T1000 (cell line): ENCODE measurements around the gene OR1L1.

Experiments
- DNase-seq: peaks from one replicate; lab custom pipeline; 2025; ENCODE audit warnings: mixed read lengths; lab: John Stamatoyannopoulos, UW

Gene OR1L1, protein sequence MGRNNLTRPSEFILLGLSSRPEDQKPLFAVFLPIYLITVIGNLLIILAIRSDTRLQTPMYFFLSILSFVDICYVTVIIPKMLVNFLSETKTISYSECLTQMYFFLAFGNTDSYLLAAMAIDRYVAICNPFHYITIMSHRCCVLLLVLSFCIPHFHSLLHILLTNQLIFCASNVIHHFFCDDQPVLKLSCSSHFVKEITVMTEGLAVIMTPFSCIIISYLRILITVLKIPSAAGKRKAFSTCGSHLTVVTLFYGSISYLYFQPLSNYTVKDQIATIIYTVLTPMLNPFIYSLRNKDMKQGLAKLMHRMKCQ

GRCh38 chr9:122661416-122661815, at the start of gene OR1L1:
Gene OR1L1 (plus strand): TSS chr9:122661716. CDS start chr9:122661716, 0 bp downstream.
- DNase-seq: no peak

DNA sequence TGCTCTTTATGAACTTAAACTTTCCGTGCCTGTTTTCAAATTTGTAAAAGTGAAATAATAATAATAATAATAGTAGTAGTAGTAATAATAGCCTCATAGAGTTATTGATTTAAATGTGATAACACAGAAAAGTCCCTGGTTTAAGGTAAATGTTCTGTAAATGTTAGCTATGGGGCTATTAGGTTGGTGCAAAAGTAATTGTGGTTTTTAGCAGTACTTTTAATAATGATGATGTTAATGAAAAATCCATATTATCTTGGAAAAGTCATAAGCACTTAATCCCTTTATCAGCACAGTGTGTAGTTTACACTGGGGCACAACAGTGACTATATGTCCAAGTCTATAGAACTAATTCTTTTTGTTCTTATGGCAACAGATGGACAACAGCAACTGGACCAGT, 47.2 kb upstream of the OR1L1 start, which contains the start of gene OR1Q1:
TSS of gene OR1Q1 (plus strand) at position 377 of the 400 bp plus-strand sequence. CDS start at position 377, 0 bp downstream.
- DNase-seq: no peak

- DNase-seq: no peak
Measured at GRCh38 chr9:122619996-122620395, 41.5 kb upstream of the OR1L1 start.

DNA sequence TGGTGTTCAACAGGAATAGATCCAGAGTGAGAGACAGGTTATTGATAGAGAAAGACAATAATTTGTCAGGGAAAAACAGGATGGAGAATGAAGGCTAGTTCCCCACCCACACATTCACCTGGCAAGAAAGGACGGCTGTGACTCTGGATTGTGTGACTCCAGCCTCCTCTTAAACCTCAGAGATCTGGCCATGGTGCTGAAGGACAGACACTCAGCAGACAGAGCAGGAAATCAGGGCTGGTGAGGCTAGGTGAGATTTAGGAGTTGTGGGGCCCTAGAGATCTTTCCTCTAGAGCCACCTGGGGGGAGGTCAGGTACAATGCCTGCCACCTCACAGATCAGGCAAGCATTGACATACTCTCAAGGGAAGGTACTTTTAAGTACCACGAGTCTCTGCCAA, 19.3 kb upstream of the OR1L1 start:
- DNase-seq: no peak

DNA sequence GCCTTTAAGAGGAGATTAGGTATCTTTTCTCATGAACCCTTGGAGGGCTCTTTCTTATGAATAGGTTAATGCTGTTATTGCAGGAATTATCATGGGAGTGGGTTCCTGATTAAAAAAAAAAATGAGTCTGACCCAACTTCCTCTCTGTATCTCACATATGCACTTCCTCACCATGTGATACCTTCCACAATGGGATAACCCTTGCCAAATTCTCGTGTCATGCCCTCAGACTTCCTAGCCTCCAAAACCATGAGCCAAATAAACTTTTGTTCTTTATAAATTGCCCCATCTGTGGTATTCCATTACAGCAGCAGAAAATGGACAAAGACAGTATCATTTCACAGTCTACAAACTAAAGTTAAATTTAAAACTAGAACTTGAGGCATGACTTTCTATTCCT, 5.1 kb upstream of the OR1L1 start:
- no peak for DNase-seq

DNA sequence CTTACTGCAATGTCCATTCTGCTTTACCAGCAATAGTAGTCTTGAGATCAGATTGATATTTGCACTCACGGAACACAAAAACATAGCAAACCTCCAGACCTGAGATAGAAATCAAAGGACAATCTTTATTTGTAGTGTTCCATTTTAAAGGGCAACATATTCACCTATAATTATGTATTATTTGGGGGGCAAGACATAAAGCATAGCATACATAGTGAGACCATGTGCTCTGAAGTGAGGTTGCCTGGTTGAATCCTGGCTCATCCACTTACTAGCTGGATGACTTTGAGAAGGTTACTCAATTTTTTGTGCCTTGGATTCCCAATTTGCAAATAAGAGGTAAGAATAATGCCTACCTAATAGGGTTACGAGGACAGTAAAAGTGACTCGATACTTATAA, 4.0 kb upstream of the OR1L1 start, which contains the start of gene OR1B1:
TSS of gene OR1B1 (minus strand) at position 101 of the 400 bp plus-strand sequence.
- no peak for DNase-seq

DNA sequence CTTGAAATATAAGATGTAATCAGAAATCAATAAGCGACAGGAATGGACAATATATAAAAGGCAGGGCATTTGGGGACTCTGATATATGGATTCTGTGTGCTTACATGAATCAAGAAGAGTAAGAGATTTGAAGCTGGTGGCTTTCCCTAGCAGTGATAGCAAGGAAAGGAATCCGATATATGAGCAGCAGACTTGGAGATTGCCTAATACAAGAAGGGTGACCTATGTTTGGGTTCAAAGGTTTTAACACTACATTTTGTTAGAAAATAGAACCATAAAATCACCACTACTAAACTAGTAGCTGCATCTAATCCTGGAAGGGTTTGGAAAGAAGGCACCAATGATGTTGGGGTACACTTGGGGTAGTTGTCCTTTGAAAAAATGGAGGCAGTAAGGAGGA, 11.0 kb downstream of the OR1L1 start:
- DNase-seq: no peak

DNA sequence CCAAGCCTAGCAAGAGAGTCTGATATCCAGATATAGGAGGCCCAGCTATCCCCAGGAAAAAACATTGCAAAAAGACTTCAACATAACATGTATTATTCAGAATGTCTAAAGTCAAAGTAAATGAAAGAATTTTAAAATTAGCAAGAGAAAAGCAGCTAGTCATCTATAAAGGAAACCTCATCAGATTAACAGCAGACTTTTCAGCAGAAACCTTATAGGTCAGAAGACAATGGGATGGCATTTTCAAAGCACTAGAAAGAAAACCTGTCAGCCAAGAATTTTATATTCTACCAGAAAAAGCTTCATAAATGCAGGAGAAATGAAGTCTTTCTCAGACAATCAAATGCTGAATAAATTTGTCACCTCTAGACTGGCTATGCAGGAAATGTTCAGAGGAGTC, 23.3 kb downstream of the OR1L1 start:
- DNase-seq: no peak

GRCh38 chr9:122695696-122696095, 34.2 kb downstream of the OR1L1 start:
- no peak for DNase-seq
